ENCODE measurements around the gene GRID2. TPM values are rescaled to one million over a fixed set of nuclear protein-coding genes. Genes with fewer than 3 reads are reported as not detected.

Gene GRID2
- total RNA-seq, 2 experiments from 2014 or later = not detected

DNA sequence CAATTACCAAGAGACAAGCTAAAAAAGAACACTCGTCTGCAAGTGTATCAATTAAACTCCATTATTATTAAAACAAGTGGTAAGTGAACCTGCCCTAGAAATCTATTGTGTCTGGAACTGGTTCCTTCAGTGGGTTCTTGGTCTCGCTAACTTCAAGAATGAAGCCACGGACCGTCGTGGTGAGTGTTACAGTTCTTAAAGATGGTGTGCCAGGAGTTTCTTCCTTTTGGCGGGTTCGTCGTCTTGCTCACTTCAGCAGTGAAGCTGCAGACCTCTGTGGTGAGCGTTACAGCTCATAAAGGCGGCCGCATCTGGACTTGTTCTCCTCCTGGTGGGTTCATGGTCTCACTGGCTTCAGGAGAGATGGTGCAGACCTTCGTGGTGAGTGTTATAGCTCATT, 231.8 kb downstream of the GRID2 start:
- Mint-ChIP-seq H3K4me1 (no peaks in the 10 kb centered on the region), H3K4me3 (no peak overlapping the region), H3K36me3 (ENCODE audit: low read depth) (no peaks in the 10 kb centered on the region), H3K9me3 (no peaks in the 10 kb centered on the region), H3K27me3 (no peaks in the 10 kb centered on the region), H3K27ac (no peak overlapping the region)
- ChIA-PET POLR2A (no interaction called here), CTCF (no interaction called here)
- DNase-seq = no peak

- no peak for DNase-seq
- H3K4me3 Mint-ChIP-seq = no peak overlapping the region
- peaks cover 5% of the 10 kb centered on the region for H3K9me3 Mint-ChIP-seq
- H3K4me1 Mint-ChIP-seq = no peaks in the 10 kb centered on the region
- no peak overlapping the region for H3K27ac Mint-ChIP-seq
- ChIA-PET POLR2A (no interaction called here), CTCF (no interaction called here)
- no peaks in the 10 kb centered on the region for H3K36me3 Mint-ChIP-seq (ENCODE audit: low read depth)
- H3K27me3 Mint-ChIP-seq = no peaks in the 10 kb centered on the region
These were observed 247.8 kb downstream of the GRID2 start for GRCh38 chr4:92551616-92552015.

GRCh38 chr4:92566269-92566668, 262.5 kb downstream of the GRID2 start:
- no peak for DNase-seq
- ChIA-PET CTCF (no interaction called here), POLR2A (no interaction called here)
- no peaks in the 10 kb centered on the region for H3K27me3 Mint-ChIP-seq
- H3K36me3 Mint-ChIP-seq (ENCODE audit: low read depth) = no peaks in the 10 kb centered on the region
- H3K27ac Mint-ChIP-seq = no peak overlapping the region
- peaks cover 10% of the 10 kb centered on the region for H3K9me3 Mint-ChIP-seq
- H3K4me3 Mint-ChIP-seq = no peak overlapping the region
- H3K4me1 Mint-ChIP-seq = no peaks in the 10 kb centered on the region

DNA sequence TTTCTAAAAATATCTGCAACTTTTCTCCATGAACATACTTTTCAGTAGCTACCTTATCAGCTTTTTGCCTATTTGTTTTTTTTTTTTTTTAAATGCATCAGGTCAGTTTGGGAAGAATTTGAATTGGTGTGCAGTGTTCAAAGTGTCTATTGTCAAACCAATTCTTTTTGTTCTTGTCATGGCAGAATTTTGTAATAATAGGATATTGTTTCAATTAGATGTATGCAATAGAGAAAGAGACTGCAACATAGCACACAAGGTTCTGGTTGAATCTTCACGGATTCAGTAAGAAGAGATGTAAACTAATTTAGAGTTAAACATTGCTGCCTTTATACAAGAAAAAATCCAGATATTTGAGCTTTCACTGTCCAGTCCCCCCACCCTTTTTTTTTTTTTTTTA, 277.1 kb downstream of the GRID2 start:
- Mint-ChIP-seq H3K27ac (no peak overlapping the region), H3K4me1 (no peaks in the 10 kb centered on the region), H3K9me3 (peaks cover 6% of the 10 kb centered on the region), H3K4me3 (no peak overlapping the region), H3K36me3 (ENCODE audit: low read depth) (no peaks in the 10 kb centered on the region), H3K27me3 (no peaks in the 10 kb centered on the region)
- ChIA-PET POLR2A (no interaction called here), CTCF (no interaction called here)
- DNase-seq = no peak

- Mint-ChIP-seq H3K4me3 (no peak overlapping the region), H3K27ac (no peak overlapping the region), H3K4me1 (no peaks in the 10 kb centered on the region), H3K27me3 (no peaks in the 10 kb centered on the region), H3K36me3 (ENCODE audit: low read depth) (no peaks in the 10 kb centered on the region), H3K9me3 (peaks cover 11% of the 10 kb centered on the region)
- ChIA-PET CTCF (no interaction called here), POLR2A (no interaction called here)
- DNase-seq = no peak
These were observed 295.3 kb downstream of the GRID2 start for GRCh38 chr4:92599044-92599443.

DNA sequence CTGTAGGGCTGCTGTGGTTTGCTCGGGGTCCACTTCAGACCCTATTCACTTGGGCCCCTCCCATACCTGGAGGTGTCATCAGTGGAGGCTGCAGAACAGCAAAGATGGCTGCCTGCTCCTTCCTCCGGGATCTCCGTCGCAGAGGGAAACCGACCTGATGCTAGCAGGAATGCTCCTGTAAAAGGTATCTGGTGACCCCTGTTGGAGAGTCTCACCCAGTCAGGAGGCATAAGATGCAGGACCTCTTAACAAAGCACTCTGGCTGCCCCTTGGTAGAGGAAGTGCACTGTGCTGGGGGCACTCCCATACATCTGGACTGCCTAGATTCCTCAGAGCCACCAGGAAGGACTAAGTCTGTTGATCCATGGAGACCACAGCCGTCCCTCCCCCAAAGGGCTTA, 296.9 kb downstream of the GRID2 start:
- ChIA-PET CTCF (no interaction called here), POLR2A (no interaction called here)
- H3K27ac Mint-ChIP-seq = no peak overlapping the region
- H3K36me3 Mint-ChIP-seq (ENCODE audit: low read depth) = no peaks in the 10 kb centered on the region
- no peak for DNase-seq
- peaks cover 11% of the 10 kb centered on the region for H3K9me3 Mint-ChIP-seq
- no peaks in the 10 kb centered on the region for H3K4me1 Mint-ChIP-seq
- no peak overlapping the region for H3K4me3 Mint-ChIP-seq
- H3K27me3 Mint-ChIP-seq = no peaks in the 10 kb centered on the region

DNA sequence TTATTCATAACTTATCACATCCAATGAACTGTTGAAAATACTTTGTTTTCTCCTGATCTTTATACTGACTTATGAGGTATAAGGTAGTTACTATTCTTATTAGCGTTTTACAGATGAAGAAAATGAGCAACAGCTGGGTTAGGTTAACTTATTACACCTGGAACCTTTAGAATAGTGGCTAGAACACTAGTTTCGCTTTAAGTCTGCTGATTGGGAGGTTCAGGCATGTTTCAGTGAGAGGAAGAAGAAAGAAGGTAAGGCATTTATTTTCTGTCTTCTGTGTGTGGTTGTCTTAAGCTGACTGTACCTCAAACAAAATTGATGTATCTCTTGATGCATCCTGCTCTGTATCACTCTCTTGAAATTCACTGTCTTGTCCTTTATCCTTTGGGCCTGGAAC, 302.5 kb downstream of the GRID2 start:
- CTCF ChIA-PET = no interaction called here
- DNase-seq = no peak
- Mint-ChIP-seq H3K36me3 (ENCODE audit: low read depth) (no peaks in the 10 kb centered on the region), H3K4me3 (no peak overlapping the region), H3K4me1 (no peaks in the 10 kb centered on the region), H3K27me3 (no peaks in the 10 kb centered on the region), H3K9me3 (peaks cover 7% of the 10 kb centered on the region), H3K27ac (no peak overlapping the region)
- POLR2A ChIA-PET = no interaction called here

DNA sequence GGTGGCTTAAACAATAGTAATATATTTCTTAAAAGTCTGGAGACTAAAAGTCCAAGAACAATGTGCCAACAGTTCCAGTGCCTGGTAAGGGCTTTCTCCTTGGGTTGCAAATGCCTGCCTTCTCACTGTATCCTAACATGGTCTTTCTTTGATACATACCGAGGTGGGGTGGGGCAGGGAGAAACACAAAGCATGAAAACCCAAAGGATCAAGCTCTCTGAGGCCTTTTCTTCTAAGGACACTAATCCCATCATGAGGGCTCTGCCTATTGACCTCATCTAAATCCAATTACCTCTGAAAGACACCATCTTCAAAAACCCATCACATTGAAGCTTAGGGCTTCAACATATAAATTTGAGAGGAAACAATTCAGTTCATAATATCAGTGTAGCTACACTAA, 311.3 kb downstream of the GRID2 start:
- no peak for DNase-seq
- Mint-ChIP-seq H3K27ac (no peak overlapping the region), H3K36me3 (ENCODE audit: low read depth) (no peaks in the 10 kb centered on the region), H3K4me3 (no peak overlapping the region), H3K27me3 (no peaks in the 10 kb centered on the region), H3K4me1 (no peaks in the 10 kb centered on the region), H3K9me3 (peaks cover 6% of the 10 kb centered on the region)
- ChIA-PET POLR2A (no interaction called here), CTCF (no interaction called here)

DNA sequence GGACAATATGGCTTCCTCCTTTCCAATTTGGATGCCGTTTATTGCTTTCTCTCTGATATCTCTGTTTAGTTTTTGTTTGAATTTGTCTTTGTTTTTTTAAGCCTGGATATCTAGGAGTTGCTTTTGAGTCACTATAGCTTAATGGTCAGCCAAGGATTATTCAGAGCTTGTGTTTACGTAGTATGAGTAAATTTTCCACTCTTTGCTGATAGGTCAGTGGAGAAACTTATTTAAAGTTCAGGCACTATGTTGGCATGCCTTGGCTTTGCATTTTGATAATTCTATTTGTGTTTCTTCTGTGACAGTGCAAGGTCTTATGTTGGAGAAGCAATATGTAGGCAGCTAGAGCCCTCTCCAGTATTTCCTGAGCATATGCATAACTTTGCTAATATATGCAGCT, 315.2 kb downstream of the GRID2 start:
- H3K9me3 Mint-ChIP-seq = peaks cover 5% of the 10 kb centered on the region
- H3K27ac Mint-ChIP-seq = no peak overlapping the region
- no peaks in the 10 kb centered on the region for H3K27me3 Mint-ChIP-seq
- H3K36me3 Mint-ChIP-seq (ENCODE audit: low read depth) = no peaks in the 10 kb centered on the region
- POLR2A ChIA-PET = no interaction called here
- no peak for DNase-seq
- CTCF ChIA-PET = no interaction called here
- no peak overlapping the region for H3K4me3 Mint-ChIP-seq
- no peaks in the 10 kb centered on the region for H3K4me1 Mint-ChIP-seq

DNA sequence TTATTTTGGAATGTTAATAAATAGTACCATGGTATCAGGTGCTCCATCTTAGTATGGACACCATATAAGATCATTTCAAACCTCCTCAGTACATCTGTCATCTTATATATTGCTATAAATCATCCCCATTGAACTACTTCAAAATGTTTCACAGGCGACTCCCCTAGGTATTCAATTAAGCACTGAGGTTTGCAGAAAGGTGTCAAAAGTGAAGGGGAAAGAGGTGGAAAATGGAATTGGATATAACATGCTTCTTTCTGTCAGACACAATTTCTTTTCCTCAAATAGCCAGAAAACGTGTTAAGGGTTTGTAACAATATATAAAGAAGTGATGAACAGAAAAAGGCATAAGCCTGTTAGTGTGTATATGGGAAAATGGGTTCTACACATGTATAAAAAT, 325.5 kb downstream of the GRID2 start:
- Mint-ChIP-seq H3K27ac (no peak overlapping the region), H3K4me3 (no peak overlapping the region), H3K27me3 (no peaks in the 10 kb centered on the region), H3K4me1 (no peaks in the 10 kb centered on the region), H3K9me3 (peaks cover 4% of the 10 kb centered on the region), H3K36me3 (ENCODE audit: low read depth) (no peaks in the 10 kb centered on the region)
- DNase-seq = no peak
- ChIA-PET POLR2A (no interaction called here), CTCF (no interaction called here)

DNA sequence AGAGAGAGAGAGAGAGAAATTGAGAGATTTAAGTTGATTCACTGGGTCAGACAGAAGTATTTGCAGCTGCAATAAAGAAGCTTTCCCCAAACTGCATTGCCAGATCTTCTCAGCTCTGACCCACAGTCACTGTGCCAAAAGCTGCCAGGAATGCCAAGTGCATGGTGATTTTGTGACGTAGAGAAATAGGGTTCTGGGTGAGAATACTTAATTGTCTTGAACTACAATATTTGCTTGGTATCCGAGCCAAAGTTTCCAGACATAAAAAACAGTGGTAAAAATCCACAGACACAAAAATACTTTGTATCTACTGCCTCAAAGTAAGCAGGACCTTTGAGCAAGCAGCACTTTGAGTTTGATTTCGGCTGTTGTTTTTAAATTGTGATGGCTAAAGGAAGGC, 331.1 kb downstream of the GRID2 start:
- H3K4me1 Mint-ChIP-seq = no peaks in the 10 kb centered on the region
- no peaks in the 10 kb centered on the region for H3K27me3 Mint-ChIP-seq
- no peaks in the 10 kb centered on the region for H3K36me3 Mint-ChIP-seq (ENCODE audit: low read depth)
- POLR2A ChIA-PET = no interaction called here
- no peak overlapping the region for H3K27ac Mint-ChIP-seq
- peaks cover 4% of the 10 kb centered on the region for H3K9me3 Mint-ChIP-seq
- DNase-seq = no peak
- H3K4me3 Mint-ChIP-seq = no peak overlapping the region
- CTCF ChIA-PET = no interaction called here

- no peak for DNase-seq
- Mint-ChIP-seq H3K36me3 (ENCODE audit: low read depth) (no peaks in the 10 kb centered on the region), H3K4me1 (no peaks in the 10 kb centered on the region), H3K27me3 (no peaks in the 10 kb centered on the region), H3K27ac (no peak overlapping the region), H3K4me3 (no peak overlapping the region), H3K9me3 (no peaks in the 10 kb centered on the region)
- ChIA-PET CTCF (no interaction called here), POLR2A (no interaction called here)
These were observed 332.5 kb downstream of the GRID2 start for GRCh38 chr4:92636038-92636806.

GRCh38 chr4:92641409-92641808, 337.6 kb downstream of the GRID2 start:
- H3K4me1 Mint-ChIP-seq = no peaks in the 10 kb centered on the region
- no peak overlapping the region for H3K4me3 Mint-ChIP-seq
- POLR2A ChIA-PET = no interaction called here
- H3K36me3 Mint-ChIP-seq (ENCODE audit: low read depth) = no peaks in the 10 kb centered on the region
- no peak for DNase-seq
- no peak overlapping the region for H3K27ac Mint-ChIP-seq
- CTCF ChIA-PET = no interaction called here
- no peaks in the 10 kb centered on the region for H3K27me3 Mint-ChIP-seq
- no peaks in the 10 kb centered on the region for H3K9me3 Mint-ChIP-seq

GRCh38 chr4:92646826-92647225, 343.1 kb downstream of the GRID2 start:
- Mint-ChIP-seq H3K4me3 (no peak overlapping the region), H3K36me3 (ENCODE audit: low read depth) (no peaks in the 10 kb centered on the region), H3K9me3 (no peaks in the 10 kb centered on the region), H3K27me3 (no peaks in the 10 kb centered on the region), H3K4me1 (no peaks in the 10 kb centered on the region), H3K27ac (no peak overlapping the region)
- ChIA-PET POLR2A (no interaction called here), CTCF (no interaction called here)
- DNase-seq = no peak

GRCh38 chr4:92651536-92651935, 347.8 kb downstream of the GRID2 start:
- Mint-ChIP-seq H3K27ac (no peak overlapping the region), H3K4me1 (no peaks in the 10 kb centered on the region), H3K9me3 (peaks cover 2% of the 10 kb centered on the region), H3K27me3 (no peaks in the 10 kb centered on the region), H3K4me3 (no peak overlapping the region), H3K36me3 (ENCODE audit: low read depth) (no peaks in the 10 kb centered on the region)
- CTCF ChIA-PET = no interaction called here
- POLR2A ChIA-PET = no interaction called here
- no peak for DNase-seq

All from activated CD4-positive, alpha-beta memory T cell treated with anti-CD3 and anti-CD28 coated beads, Interleukin-2, amount 10 ng/mL, durations not matched to agents 7 days and 5 days (primary cell).